GM12878 (cell line): ENCODE data around the gene ABCB8. TPM values are rescaled to one million over a fixed set of nuclear protein-coding genes. Genes with fewer than 3 reads are reported as not detected.
A peak's percentile ranks its signal among the peaks of the same experiment; 100 is the strongest.

ENCODE experiments used
- ATAC-seq: fragments of 200-7000 bp; cut with Tn5 transposase; 3 replicates; pipeline ENCODE4 v1.9.1; 2020; ENCODE audit warnings: mild to moderate bottlenecking, moderate library complexity
- BruUV-seq: library from RNA; stranded (reverse); fragments of 400-500 nt; replicated peaks from 2 replicates; lab custom pipeline; 2021; lab: Mats Ljungman, UMichigan
- CTCF ChIA-PET: fragments of 300-600 bp; sonication (Branson Sonifier 250); formaldehyde crosslinking; extraction: SDS; loops from one replicate; lab custom pipeline; 2021; ENCODE audit warnings: inconsistent platforms; lab: Yijun Ruan, JAX
- POLR2A ChIA-PET: fragments of 350-600 bp; formaldehyde crosslinking; extraction: SDS; loops from one replicate; lab custom pipeline; 2021; ENCODE audit warnings: inconsistent platforms; lab: Charles Lee
- RAD21 ChIA-PET: fragments of 300-600 bp; sonication (Branson Sonifier 250); formaldehyde crosslinking; loops from one replicate; lab custom pipeline; 2023; ENCODE audit warnings: antibody characterized with exemption; ENCODE audit not compliant: unreplicated experiment; lab: Charles Lee
- SMC1A ChIA-PET: fragments of 300-600 bp; sonication (Branson Sonifier 250); formaldehyde crosslinking; loops from one replicate; lab custom pipeline; 2023; ENCODE audit not compliant: unreplicated experiment, uncharacterized antibody; lab: Charles Lee
- DNase-seq: peaks from one replicate; pipeline ENCODE4 v3.0.0-alpha.2; 2011; ENCODE audit warnings: low read depth, low spot score
- FAIRE-seq: peaks from 3 replicates; lab custom pipeline; 2011; peaks lifted over from hg19 to GRCh38; lab: Jason Lieb, UNC
- H2AFZ ChIP-seq: 2 replicates; pipeline ENCODE4 v1.6.0; 2011; ENCODE audit warnings: low read depth, low read length, control low read depth; ENCODE audit not compliant: control insufficient read depth
- H3K27ac ChIP-seq: 2 replicates; pipeline ENCODE4 v1.5.1; 2011; ENCODE audit warnings: control low read depth; ENCODE audit not compliant: control insufficient read depth, insufficient read depth
- H3K27me3 ChIP-seq, 2 experiments: replicated peaks in 1 of 2; 2 replicates each; pipeline versions ENCODE4 v1.6.0 to v1.6.1; 2011; ENCODE audit warnings: low read length in 1 of 2; ENCODE audit not compliant: control insufficient read depth in 2 of 2, insufficient read depth in 2 of 2
- H3K36me3 ChIP-seq, 2 experiments: 2 replicates each; pipeline ENCODE4 v1.5.1; 2011; ENCODE audit warnings: low read length in 1 of 2; ENCODE audit not compliant: control insufficient read depth in 2 of 2, insufficient read depth in 2 of 2
- H3K4me1 ChIP-seq: 2 replicates; pipeline ENCODE4 v1.6.1; 2011; ENCODE audit warnings: mild to moderate bottlenecking, low read length, moderate library complexity, mixed read lengths; ENCODE audit not compliant: control insufficient read depth, insufficient read depth
- H3K4me2 ChIP-seq: 2 replicates; pipeline ENCODE4 v1.6.0; 2011; ENCODE audit warnings: control low read depth; ENCODE audit not compliant: control insufficient read depth, insufficient read depth
- H3K4me3 ChIP-seq: fragments of 200-600 bp; sonication (generic); 2 replicates; pipeline ENCODE4 v1.5.1; 2016
- H3K79me2 ChIP-seq: 2 replicates; pipeline ENCODE4 v1.6.0; 2011; ENCODE audit warnings: low read length; ENCODE audit not compliant: control insufficient read depth, insufficient read depth
- H3K9ac ChIP-seq: 2 replicates; pipeline ENCODE4 v1.8.0; 2011; ENCODE audit warnings: low read length, control low read depth, mixed read lengths; ENCODE audit not compliant: control insufficient read depth, insufficient read depth
- H3K9me3 ChIP-seq: replicated peaks from 3 replicates; pipeline ENCODE4 v1.5.1; 2011; ENCODE audit warnings: mild to moderate bottlenecking, low read length; ENCODE audit not compliant: control insufficient read depth, insufficient read depth
- H4K20me1 ChIP-seq: 2 replicates; pipeline ENCODE4 v1.6.0; 2011; ENCODE audit not compliant: control insufficient read depth, insufficient read depth
- HDGF ChIP-seq: fragments of 450-650 bp; IDR thresholded peaks from 2 replicates; pipeline ENCODE4 v1.6.1; 2016; ENCODE audit warnings: antibody characterized with exemption
- KDM1A ChIP-seq: fragments of 200-600 bp; sonication (generic); IDR thresholded peaks from 2 replicates; pipeline ENCODE4 v1.6.1; 2016; ENCODE audit warnings: borderline replicate concordance
- RELB ChIP-seq: fragments of 450-650 bp; IDR thresholded peaks from 2 replicates; pipeline ENCODE4 v1.6.1; 2017; ENCODE audit warnings: low read depth, mild to moderate bottlenecking, moderate library complexity
- WGBS: methylation state at CpG from one replicate; pipeline ENCODE4 v1.1.6; 2016; ENCODE audit warnings: low lambda C conversion rate; ENCODE audit not compliant: insufficient replicate concordance, insufficient coverage; ENCODE audit errors: missing lambda C conversion rate; 5-methylcytosine and 5-hydroxymethylcytosine counted together
- in situ Hi-C: fragments of 300-500 bp; cut with MboI; formaldehyde crosslinking; loops from 9 replicates; pipeline ENCODE4 v1.14.3; 2018; ENCODE audit warnings: mixed read lengths
- intact Hi-C: fragments of 100-400 bp; cut with micrococcal nuclease; formaldehyde crosslinking; loops from one replicate; pipeline ENCODE4 v1.14.2; 2022; ENCODE audit not compliant: unreplicated experiment
- polyA plus RNA-seq, 11 experiments: library from polyadenylated mRNA; depleted of rRNA in 4 of 11; unstranded in 6 of 11; stranded (reverse) in 5 of 11; fragments of >200 nt; fragmentation: Nextera tagmentation in 4 of 11; fragmentation: Illumina TruSeq in 1 of 11; extraction: Ambion mirVana in 4 of 11; extraction: Trizol in 1 of 11; gene quantifications; 1 replicate in 1 of 11; 2 replicates in 10 of 11; pipeline versions ENCODE4 v1.2.1 to v1.2.3, GENCODE V29; 2011 to 2016; ENCODE audit warnings: inconsistent platforms in 2 of 11, missing spikeins in 2 of 11, low read depth in 1 of 11
- total RNA-seq, 4 experiments: library from RNA; depleted of rRNA in 3 of 4; stranded (reverse); fragments of >200 nt in 3 of 4; fragmentation: Illumina TruSeq in 1 of 4; extraction: Trizol in 1 of 4; gene quantifications; 2 replicates each; pipeline versions ENCODE4 v1.2.1 to v1.2.3, GENCODE V29; 2013 to 2021

ABCB8 gene
- total and polyA plus RNA-seq, 10 of the 15 experiments (the other 5 are each of a cell fraction or from before 2014, with no cell fraction given) = 0.77 to 34.8 (median 18.9) TPM

GRCh38 chr7:151008143-151008510, 20.1 kb upstream of the ABCB8 start:
- no peaks in the 10 kb centered on the region for H3K36me3 ChIP-seq
- intact Hi-C loops (loop anchor here (1.0 kb wide), 1 partner anchor 45 kb away; no protein-coding TSS in a partner anchor), in situ Hi-C loops (no loop called here)
- POLR2A ChIA-PET = no interaction called here
- no peaks in the 10 kb centered on the region for H4K20me1 ChIP-seq
- H3K4me3 ChIP-seq = no peak overlapping the region
- SMC1A ChIA-PET = interaction anchor here (0.6 to 2.2 kb wide), 6 partner anchors 18 to 116 kb away, joined by 3 to 5 read pairs (median 3); partner anchors contain the start of gene ABCB8
- TF ChIP-seq HDGF (no peak), RELB (no peak), KDM1A (no peak)
- no peak overlapping the region for H3K27ac ChIP-seq
- H3K79me2 ChIP-seq = no peaks in the 10 kb centered on the region
- H3K4me2 ChIP-seq = peak overlapping the region; percentile 63; the same call in 1 of the 2 replicates
- peak overlapping the region; percentile 67 for H2AFZ ChIP-seq
- no TSS peak for BruUV-seq
- ATAC-seq (no peak), FAIRE-seq (no peak), DNase-seq (no peak)
- WGBS = 28% methylated on average over 11 of the region's 11 CpGs
- H3K9ac ChIP-seq = no peak overlapping the region
- no peaks in the 10 kb centered on the region for H3K9me3 ChIP-seq
- RAD21 ChIA-PET = interaction anchor here (1.3 kb wide), 1 partner anchor 77 kb away, joined by 5 read pairs; no protein-coding TSS in a partner anchor
- CTCF ChIA-PET = interaction anchor here (0.6 to 4.3 kb wide), 19 partner anchors 10 to 599 kb away, joined by 3 to 35 read pairs (median 5); partner anchors contain the start of genes ABCB8, ATG9B and NOS3
- no peaks in the 10 kb centered on the region; a peak in 1 of 4 replicates for H3K27me3 ChIP-seq
- no peaks in the 10 kb centered on the region for H3K4me1 ChIP-seq
